ENCODE measurements around the gene COL17A1. TPM values are rescaled to one million over a fixed set of nuclear protein-coding genes. Genes with fewer than 3 reads are reported as not detected.

The COL17A1 gene
- total RNA-seq, 4 donors from 2014 or later, result 0.17 to 0.29 (median 0.26) TPM; not detected in 1

- Histone ChIP-seq H3K27ac (replicated peaks in 1 of 4) (no peak overlapping the region), H3K36me3 (no peaks in the 10 kb centered on the region), H3K9me3 (no peaks in the 10 kb centered on the region), H3K27me3 (no peaks in the 10 kb centered on the region), H3K4me3 (no peak overlapping the region), H3K4me1 (peaks cover 0 to 3% (median 0%) of the 10 kb centered on the region in 4 donors)
- intact Hi-C loops (cut with DNase I), result no loop called here
- DNase-seq (ENCODE audit: extremely low spot score), result no peak
- WGBS, result 85% methylated on average over 2 of the region's 2 CpGs
- TF ChIP-seq, protein P1, sequence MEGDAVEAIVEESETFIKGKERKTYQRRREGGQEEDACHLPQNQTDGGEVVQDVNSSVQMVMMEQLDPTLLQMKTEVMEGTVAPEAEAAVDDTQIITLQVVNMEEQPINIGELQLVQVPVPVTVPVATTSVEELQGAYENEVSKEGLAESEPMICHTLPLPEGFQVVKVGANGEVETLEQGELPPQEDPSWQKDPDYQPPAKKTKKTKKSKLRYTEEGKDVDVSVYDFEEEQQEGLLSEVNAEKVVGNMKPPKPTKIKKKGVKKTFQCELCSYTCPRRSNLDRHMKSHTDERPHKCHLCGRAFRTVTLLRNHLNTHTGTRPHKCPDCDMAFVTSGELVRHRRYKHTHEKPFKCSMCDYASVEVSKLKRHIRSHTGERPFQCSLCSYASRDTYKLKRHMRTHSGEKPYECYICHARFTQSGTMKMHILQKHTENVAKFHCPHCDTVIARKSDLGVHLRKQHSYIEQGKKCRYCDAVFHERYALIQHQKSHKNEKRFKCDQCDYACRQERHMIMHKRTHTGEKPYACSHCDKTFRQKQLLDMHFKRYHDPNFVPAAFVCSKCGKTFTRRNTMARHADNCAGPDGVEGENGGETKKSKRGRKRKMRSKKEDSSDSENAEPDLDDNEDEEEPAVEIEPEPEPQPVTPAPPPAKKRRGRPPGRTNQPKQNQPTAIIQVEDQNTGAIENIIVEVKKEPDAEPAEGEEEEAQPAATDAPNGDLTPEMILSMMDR (IDR thresholded peaks at IDR 0.05), result no peak
- no peak for TF ChIP-seq EP300 (IDR thresholded peaks at IDR 0.05)
- TF ChIP-seq POLR2AphosphoS5 (IDR thresholded peaks at IDR 0.05), result no peak
- no peak for TF ChIP-seq POLR2A (IDR thresholded peaks at IDR 0.05; ENCODE audit: low read depth)
These were observed 33.2 kb downstream of the COL17A1 start for GRCh38 chr10:104052431-104052830.

- TF ChIP-seq POLR2AphosphoS5 (IDR thresholded peaks at IDR 0.05) (peak in 1 of 2 donors; percentile 6), POLR2A (IDR thresholded peaks at IDR 0.05; ENCODE audit: low read depth) (no peak), EP300 (IDR thresholded peaks at IDR 0.05) (no peak)
- TF ChIP-seq, protein P1 (IDR thresholded peaks at IDR 0.05), result no peak
- WGBS, result 51% methylated on average over 8 of the region's 8 CpGs
- Histone ChIP-seq H3K4me1 (peaks cover 0 to 3% (median 0%) of the 10 kb centered on the region in 4 donors), H3K9me3 (no peaks in the 10 kb centered on the region), H3K27me3 (no peaks in the 10 kb centered on the region), H3K27ac (replicated peaks in 1 of 4) (no peak overlapping the region), H3K4me3 (no peak overlapping the region), H3K36me3 (no peaks in the 10 kb centered on the region)
- DNase-seq (ENCODE audit: extremely low spot score), result no peak
- intact Hi-C loops (cut with DNase I), result loop anchor here (5.0 kb wide), 2 partner anchors 73 to 158 kb away; partner anchors contain the start of gene SFR1
These were observed 36.0 kb downstream of the COL17A1 start for GRCh38 chr10:104049504-104050250.

GRCh38 chr10:104046651-104047050 is 39.0 kb downstream of the COL17A1 start:
- TF ChIP-seq, protein P1 (IDR thresholded peaks at IDR 0.05), result no peak
- TF ChIP-seq EP300 (IDR thresholded peaks at IDR 0.05), result no peak
- no peak for TF ChIP-seq POLR2A (IDR thresholded peaks at IDR 0.05; ENCODE audit: low read depth)
- TF ChIP-seq POLR2AphosphoS5 (IDR thresholded peaks at IDR 0.05), result no peak
- no peak for DNase-seq (ENCODE audit: extremely low spot score)
- H3K36me3 ChIP-seq, result no peaks in the 10 kb centered on the region
- 99% methylated on average over 6 of the region's 6 CpGs for WGBS
- H3K27me3 ChIP-seq, result no peaks in the 10 kb centered on the region
- H3K27ac ChIP-seq (replicated peaks in 1 of 4), result no peak overlapping the region
- intact Hi-C loops (cut with DNase I), result loop anchor here (5.0 kb wide), 2 partner anchors 76 to 161 kb away; partner anchors contain the start of gene SFR1
- no peak overlapping the region for H3K4me3 ChIP-seq
- H3K4me1 ChIP-seq, result peaks cover 0 to 3% (median 0%) of the 10 kb centered on the region in 4 donors
- H3K9me3 ChIP-seq, result no peaks in the 10 kb centered on the region

- Histone ChIP-seq H3K4me1 (peaks cover 0 to 3% (median 0%) of the 10 kb centered on the region in 4 donors), H3K27ac (replicated peaks in 1 of 4) (no peak overlapping the region), H3K36me3 (no peaks in the 10 kb centered on the region), H3K27me3 (no peaks in the 10 kb centered on the region), H3K9me3 (no peaks in the 10 kb centered on the region), H3K4me3 (no peak overlapping the region)
- no peak for TF ChIP-seq POLR2AphosphoS5 (IDR thresholded peaks at IDR 0.05)
- no peak for TF ChIP-seq POLR2A (IDR thresholded peaks at IDR 0.05; ENCODE audit: low read depth)
- TF ChIP-seq, protein P1 (IDR thresholded peaks at IDR 0.05), result peak; percentile 26 to 55 (median 39)
- no peak for TF ChIP-seq EP300 (IDR thresholded peaks at IDR 0.05)
- 83% methylated on average over 4 of the region's 9 CpGs for WGBS
- intact Hi-C loops (cut with DNase I), result loop anchor here (5.0 kb wide), 2 partner anchors 77 to 162 kb away; partner anchors contain the start of gene SFR1
- no peak for DNase-seq (ENCODE audit: extremely low spot score)
These were observed 40.3 kb downstream of the COL17A1 start for GRCh38 chr10:104045151-104046089.

Data from esophagus muscularis mucosa (tissue), 4 donors.